Cerebellar cortex (tissue), 1 donor: ENCODE measurements around the gene SPPL2B.
"Not testable (repeated sequence)": the region's sequence is repeated elsewhere in the genome, so short reads cannot be mapped to it uniquely, and the experiment has no call there.

Experiments used
- DNase-seq: peaks from one replicate; pipeline ENCODE4 v3.0.0-alpha.2; 2015; ENCODE audit warnings: low spot score

SPPL2B gene

GRCh38 chr19:2381148-2381820 is 52.8 kb downstream of the SPPL2B start:
- DNase-seq, result peak; percentile 15

GRCh38 chr19:2382530-2383222 is 54.2 kb downstream of the SPPL2B start:
- no peak for DNase-seq

- DNase-seq, result no peak
These were observed 56.7 kb downstream of the SPPL2B start for GRCh38 chr19:2385053-2385721.

- DNase-seq, result no peak
These were observed 59.1 kb downstream of the SPPL2B start for GRCh38 chr19:2387367-2388288.

- no peak for DNase-seq
These were observed 61.1 kb downstream of the SPPL2B start for GRCh38 chr19:2389594-2389993.

GRCh38 chr19:2391118-2391725 is 62.7 kb downstream of the SPPL2B start:
- peak; percentile 81 for DNase-seq

GRCh38 chr19:2392366-2392765 is 63.9 kb downstream of the SPPL2B start:
- no peak for DNase-seq

GRCh38 chr19:2392899-2393298 is 64.4 kb downstream of the SPPL2B start:
- DNase-seq, result not testable (repeated sequence)

- DNase-seq, result no peak
These were observed 65.6 kb downstream of the SPPL2B start for GRCh38 chr19:2394054-2394441.

GRCh38 chr19:2394442-2395292 is 66.2 kb downstream of the SPPL2B start:
- DNase-seq, result no peak

- not testable (repeated sequence) for DNase-seq
These were observed 66.9 kb downstream of the SPPL2B start for GRCh38 chr19:2395293-2395829.

GRCh38 chr19:2397173-2397572 is 68.7 kb downstream of the SPPL2B start:
- DNase-seq, result not testable (repeated sequence)

- no peak for DNase-seq
These were observed 70.3 kb downstream of the SPPL2B start for GRCh38 chr19:2398735-2399305.

- DNase-seq, result no peak
These were observed 71.1 kb downstream of the SPPL2B start for GRCh38 chr19:2399582-2399981.
